Stimulated activated CD4-positive, alpha-beta T cell treated with anti-CD3 and anti-CD28 coated beads, Interleukin-12 subunit alpha, Interleukin-12 subunit beta, amount 100 ng/mL, for 24 hours (primary cell): ENCODE results near the gene CHD1.
"Not testable (repeated sequence)": the region's sequence is repeated elsewhere in the genome, so short reads cannot be mapped to it uniquely, and the experiment has no call there.

Experiments used
- DNase-seq, 2 experiments: peaks; one replicate each; pipeline ENCODE4 v3.0.0-alpha.2; 2020; ENCODE audit warnings: low read depth in 2 of 2

Gene CHD1

GRCh38 chr5:98928873-98929709, at the start of gene CHD1:
Gene CHD1 (minus strand): TSS chr5:98929007. CDS start chr5:98926386, 2,621 bp downstream.
- peak; percentile 88 to 90 for DNase-seq

- no peak for DNase-seq
These were observed 49.7 kb upstream of the CHD1 start for GRCh38 chr5:98978528-98978927.

- no peak for DNase-seq
These were observed 48.9 kb upstream of the CHD1 start for GRCh38 chr5:98977723-98978122.

- DNase-seq = no peak
These were observed 47.0 kb upstream of the CHD1 start for GRCh38 chr5:98975682-98976407.

GRCh38 chr5:98975223-98975622, 46.4 kb upstream of the CHD1 start:
- DNase-seq = no peak

GRCh38 chr5:98969400-98969799, 40.6 kb upstream of the CHD1 start:
- no peak for DNase-seq

- no peak for DNase-seq
These were observed 39.3 kb upstream of the CHD1 start for GRCh38 chr5:98968056-98968564.

- DNase-seq = no peak
These were observed 36.4 kb upstream of the CHD1 start for GRCh38 chr5:98965226-98965625.

- no peak for DNase-seq
These were observed 35.8 kb upstream of the CHD1 start for GRCh38 chr5:98964621-98965020.

- DNase-seq = no peak
These were observed 34.2 kb upstream of the CHD1 start for GRCh38 chr5:98963019-98963418.

GRCh38 chr5:98962587-98962986, 33.8 kb upstream of the CHD1 start:
- DNase-seq = no peak

GRCh38 chr5:98961665-98962344, 33.0 kb upstream of the CHD1 start:
- DNase-seq = no peak

- DNase-seq = no peak
These were observed 28.5 kb upstream of the CHD1 start for GRCh38 chr5:98957307-98957706.

GRCh38 chr5:98955888-98956287, 27.1 kb upstream of the CHD1 start:
- DNase-seq = not testable (repeated sequence)

GRCh38 chr5:98955471-98955870, 26.7 kb upstream of the CHD1 start:
- DNase-seq = not testable (repeated sequence)

GRCh38 chr5:98954392-98955028, 25.7 kb upstream of the CHD1 start:
- no peak for DNase-seq

GRCh38 chr5:98942847-98943246, 14.0 kb upstream of the CHD1 start:
- DNase-seq = no peak

- DNase-seq = no peak
These were observed 12.5 kb upstream of the CHD1 start for GRCh38 chr5:98941131-98941883.

GRCh38 chr5:98940581-98940980, 11.8 kb upstream of the CHD1 start:
- no peak for DNase-seq

- DNase-seq = no peak
These were observed 9.7 kb upstream of the CHD1 start for GRCh38 chr5:98938464-98938863.
